HG03025 (cell line): Measurements from ENCODE around the gene FCRL2.
A peak's percentile ranks its signal among the peaks of the same experiment; 100 is the strongest.

ENCODE experiments used
- ATAC-seq: cut with Tn5 transposase; IDR thresholded peaks from one replicate; pipeline ENCODE4 v1.9.1; 2021; ENCODE audit warnings: mild to moderate bottlenecking, moderate library complexity; ENCODE audit not compliant: unreplicated experiment, low FRiP score

The FCRL2 gene, protein sequence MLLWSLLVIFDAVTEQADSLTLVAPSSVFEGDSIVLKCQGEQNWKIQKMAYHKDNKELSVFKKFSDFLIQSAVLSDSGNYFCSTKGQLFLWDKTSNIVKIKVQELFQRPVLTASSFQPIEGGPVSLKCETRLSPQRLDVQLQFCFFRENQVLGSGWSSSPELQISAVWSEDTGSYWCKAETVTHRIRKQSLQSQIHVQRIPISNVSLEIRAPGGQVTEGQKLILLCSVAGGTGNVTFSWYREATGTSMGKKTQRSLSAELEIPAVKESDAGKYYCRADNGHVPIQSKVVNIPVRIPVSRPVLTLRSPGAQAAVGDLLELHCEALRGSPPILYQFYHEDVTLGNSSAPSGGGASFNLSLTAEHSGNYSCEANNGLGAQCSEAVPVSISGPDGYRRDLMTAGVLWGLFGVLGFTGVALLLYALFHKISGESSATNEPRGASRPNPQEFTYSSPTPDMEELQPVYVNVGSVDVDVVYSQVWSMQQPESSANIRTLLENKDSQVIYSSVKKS

GRCh38 chr1:157776971-157777391 is at the start of gene FCRL2:
Gene FCRL2 (minus strand): TSS chr1:157777132. CDS start chr1:157777073, 59 bp downstream.
- ATAC-seq = no peak

- no peak for ATAC-seq
These were observed 43.4 kb upstream of the FCRL2 start for GRCh38 chr1:157820299-157820698.

- no peak for ATAC-seq
These were observed 43.0 kb upstream of the FCRL2 start, which contains the start of gene FCRL1 for GRCh38 chr1:157819896-157820295. Gene FCRL1 (minus strand): TSS chr1:157820120. CDS start chr1:157820037, 83 bp downstream.

DNA sequence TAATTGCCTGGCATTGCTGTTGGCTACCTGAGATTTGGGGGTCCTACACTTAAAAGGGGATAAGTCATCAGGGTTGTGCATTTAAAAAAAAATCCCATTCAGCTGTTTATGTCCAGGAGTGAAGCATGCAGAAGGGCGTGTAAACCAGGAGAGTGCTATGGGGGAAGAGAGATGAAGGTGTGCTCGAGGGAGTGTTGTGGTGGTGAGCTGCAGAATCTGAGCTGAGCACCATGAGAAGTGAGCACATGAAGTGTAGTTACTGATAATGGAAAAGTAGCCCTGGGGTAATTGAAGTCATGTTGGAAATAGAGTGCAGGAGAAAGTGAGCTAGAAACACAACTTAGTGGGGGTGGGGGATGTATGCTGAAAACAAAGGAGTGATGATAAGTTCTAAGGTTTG is 42.3 kb upstream of the FCRL2 start:
- ATAC-seq = no peak

DNA sequence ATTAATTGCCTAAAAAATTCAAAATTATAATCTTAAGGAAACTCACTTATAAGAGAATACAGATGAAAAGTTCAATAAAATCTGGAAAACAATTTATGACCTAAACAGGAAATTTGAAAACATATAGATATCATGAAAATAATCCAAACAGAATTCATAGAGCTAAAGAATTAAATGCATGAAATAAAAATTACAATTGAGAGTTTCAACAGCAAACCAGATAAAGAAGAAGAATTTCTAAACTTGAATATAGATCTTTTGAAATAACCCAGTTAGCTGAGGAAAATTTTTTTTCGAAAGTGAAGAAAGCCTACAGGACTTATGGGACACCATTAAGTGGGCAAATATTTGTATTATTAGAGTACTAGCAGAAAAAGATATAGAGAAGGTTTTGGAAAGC is 36.3 kb upstream of the FCRL2 start:
- ATAC-seq = no peak

GRCh38 chr1:157806431-157807149 is 29.7 kb upstream of the FCRL2 start:
- ATAC-seq = peak; percentile 88

GRCh38 chr1:157803851-157804250 is 26.9 kb upstream of the FCRL2 start:
- ATAC-seq = no peak

GRCh38 chr1:157799996-157800395 is 23.1 kb upstream of the FCRL2 start:
- no peak for ATAC-seq

- no peak for ATAC-seq
These were observed 21.3 kb upstream of the FCRL2 start for GRCh38 chr1:157798211-157798610.

GRCh38 chr1:157785248-157785647 is 8.3 kb upstream of the FCRL2 start:
- no peak for ATAC-seq

GRCh38 chr1:157784801-157785200 is 7.9 kb upstream of the FCRL2 start:
- no peak for ATAC-seq

GRCh38 chr1:157782931-157783330 is 6.0 kb upstream of the FCRL2 start:
- ATAC-seq = no peak

DNA sequence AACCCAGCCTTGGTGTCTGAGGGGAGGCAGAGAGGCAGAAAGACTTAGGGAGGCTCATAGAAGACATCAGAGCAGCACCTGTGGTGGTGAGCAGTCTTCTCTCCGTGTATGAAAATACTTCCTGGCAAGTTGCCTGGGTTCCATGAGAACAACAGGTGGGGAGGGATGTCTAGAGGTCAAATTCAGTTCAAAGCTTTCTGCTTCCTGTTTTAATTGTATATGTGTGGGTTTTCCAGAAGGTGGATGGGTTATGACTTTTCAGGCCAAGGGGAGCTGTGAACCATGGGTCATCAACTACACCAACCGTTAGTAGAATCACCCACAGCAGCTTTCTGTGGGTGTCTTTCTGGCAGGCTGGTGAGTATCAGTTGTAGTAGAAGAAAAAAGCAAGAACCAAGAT is 4.1 kb upstream of the FCRL2 start:
- peak; percentile 66 for ATAC-seq

DNA sequence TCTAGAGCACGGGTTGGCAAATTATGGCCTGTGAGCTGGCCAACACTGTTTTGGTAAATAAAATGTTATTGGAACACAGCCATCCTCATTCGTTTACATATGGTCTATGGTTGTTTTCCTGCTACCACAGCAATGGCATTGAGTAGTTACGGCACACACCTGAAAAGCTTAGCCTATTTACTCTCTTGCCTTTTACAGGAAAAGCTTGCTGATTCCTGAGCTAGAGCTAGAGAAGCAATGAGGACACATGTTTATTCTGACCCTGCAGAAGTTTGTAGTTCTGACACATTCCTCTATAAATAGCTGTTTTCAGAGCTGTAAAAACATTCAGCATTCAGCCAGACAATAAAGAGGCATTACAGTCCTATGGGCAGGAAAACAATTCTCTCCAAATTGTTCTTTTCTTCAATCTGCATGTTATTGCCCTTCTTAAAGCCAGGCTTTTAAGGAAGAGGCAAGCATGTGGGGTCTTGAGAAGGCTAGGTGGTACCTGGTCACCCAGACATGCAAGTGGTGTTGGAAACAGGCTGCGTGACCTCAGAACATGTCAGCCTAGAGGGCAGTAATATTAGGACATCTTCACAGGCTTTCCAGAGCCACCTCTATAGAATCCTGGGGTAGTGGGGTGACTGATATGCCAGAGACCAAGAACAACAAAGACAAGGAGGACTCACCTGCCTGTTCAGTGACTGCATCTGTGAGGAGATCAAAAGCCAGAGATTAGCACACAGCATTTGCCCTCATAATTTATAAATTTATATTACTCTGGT is 1.6 kb downstream of the FCRL2 start:
- ATAC-seq = no peak

DNA sequence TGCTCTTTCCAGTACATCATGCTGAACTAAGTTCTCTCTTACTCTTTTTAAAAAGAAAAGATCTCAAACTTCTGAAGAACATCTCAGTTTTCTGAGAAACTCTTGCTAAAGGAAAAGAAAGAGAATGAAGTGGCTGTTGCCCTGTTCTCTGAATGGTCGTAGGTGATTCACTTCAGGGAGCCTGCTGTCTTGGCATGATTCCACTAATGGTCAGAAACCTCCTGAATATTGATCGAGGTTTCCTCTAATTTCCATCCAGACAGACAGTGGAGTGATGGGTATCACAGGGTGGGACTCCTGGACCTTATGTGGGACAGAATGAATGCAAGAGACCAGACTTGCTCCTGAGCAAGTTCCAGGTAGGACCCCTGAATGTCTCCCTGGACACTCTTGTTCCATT is 2.5 kb downstream of the FCRL2 start:
- no peak for ATAC-seq

- peak; percentile 70 for ATAC-seq
These were observed 3.2 kb downstream of the FCRL2 start for GRCh38 chr1:157773493-157774350.

DNA sequence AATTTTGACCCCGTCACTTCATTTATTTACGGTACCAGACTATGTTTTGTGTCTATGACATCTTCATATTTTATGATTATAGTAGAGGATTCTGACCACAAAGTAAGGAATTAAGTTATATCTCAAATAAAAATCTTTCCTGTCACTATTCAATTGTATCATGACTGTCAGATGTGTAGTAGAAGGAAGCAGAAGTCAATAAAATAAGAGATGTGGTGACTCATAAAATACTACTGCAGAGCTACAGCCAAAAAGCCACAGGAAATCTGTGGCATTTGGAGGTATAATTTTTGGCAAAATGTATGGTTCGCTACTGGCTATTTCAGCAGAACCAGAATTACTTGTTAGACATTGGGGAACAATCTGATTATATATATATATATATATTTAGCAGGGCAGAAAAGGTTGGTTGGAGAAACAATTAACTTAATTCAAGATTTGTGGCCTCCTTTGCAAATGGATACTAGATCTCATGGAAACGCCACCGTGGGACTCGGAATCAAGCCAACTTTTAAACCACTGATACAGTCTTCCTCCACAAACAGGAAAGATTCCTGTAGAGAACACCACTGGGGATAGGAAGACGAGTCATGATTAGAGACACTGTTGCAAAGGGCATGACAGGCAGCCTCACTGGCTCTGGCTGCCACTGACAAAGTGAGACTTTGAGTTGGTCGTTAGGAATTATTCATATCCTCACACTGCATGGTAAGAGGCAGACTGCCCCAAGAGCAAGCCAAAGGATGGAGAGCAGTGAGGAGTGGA is 5.1 kb downstream of the FCRL2 start:
- ATAC-seq = no peak

DNA sequence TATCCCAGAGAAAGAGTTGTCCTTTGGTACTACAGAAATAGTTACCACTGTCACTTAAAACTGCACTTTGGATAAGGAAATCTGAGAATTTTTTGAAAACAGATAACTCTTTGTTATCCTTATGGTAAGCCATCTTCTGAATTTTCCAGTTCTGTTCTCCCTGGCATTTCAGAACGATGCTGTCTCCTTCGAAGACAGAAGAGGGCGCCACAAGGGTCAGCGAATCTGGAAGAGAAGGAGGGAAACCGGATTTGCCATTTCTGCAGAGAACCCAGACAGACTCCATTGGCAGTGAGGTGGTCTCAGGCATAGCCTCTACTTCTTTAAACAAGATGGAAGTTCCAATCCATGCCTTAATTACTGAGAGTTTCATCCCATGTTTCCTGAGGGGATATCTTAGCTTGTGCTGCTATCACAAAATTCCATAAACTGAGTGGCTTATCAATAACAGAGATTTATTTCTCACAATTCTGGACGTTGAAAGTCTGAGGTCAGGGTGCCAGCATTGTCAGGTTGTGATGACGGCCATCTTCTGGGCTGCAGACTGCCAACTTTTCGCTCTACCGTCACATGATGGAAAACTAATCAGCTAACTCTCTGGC is 6.4 kb downstream of the FCRL2 start:
- ATAC-seq = no peak

DNA sequence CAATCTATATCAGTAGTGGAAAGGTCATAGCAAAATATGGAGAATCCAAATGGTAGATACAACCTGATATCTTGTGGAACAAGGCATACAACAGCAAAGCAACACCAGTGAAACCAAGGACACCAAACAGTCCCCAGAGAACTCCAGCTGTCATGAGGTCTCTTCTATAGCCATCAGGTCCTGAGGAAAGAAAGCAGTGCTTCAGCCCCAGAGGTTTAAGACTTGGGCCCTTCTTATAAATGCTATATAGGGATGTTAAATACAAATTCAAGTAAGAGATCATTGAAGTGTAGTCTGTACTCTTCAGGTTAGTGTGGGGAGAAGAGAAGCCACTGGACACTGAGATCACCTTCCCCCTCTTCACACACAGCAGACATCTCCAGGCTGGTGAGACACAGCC is 10.1 kb downstream of the FCRL2 start:
- no peak for ATAC-seq
